GM10266 (cell line): ENCODE measurements around the gene KCNQ1OT1.

Experiments
- DNase-seq: peaks from one replicate; pipeline ENCODE4 v3.0.0; 2012; ENCODE audit errors: extremely low spot score
- TF ChIP-seq, protein P1 (sequence below): IDR thresholded peaks from 2 replicates; pipeline ENCODE4 v1.5.1; 2012; ENCODE audit warnings: mild to moderate bottlenecking, low read depth; ENCODE audit not compliant: control insufficient read depth, insufficient read depth; ENCODE audit errors: missing control alignments

KCNQ1OT1 gene

DNA sequence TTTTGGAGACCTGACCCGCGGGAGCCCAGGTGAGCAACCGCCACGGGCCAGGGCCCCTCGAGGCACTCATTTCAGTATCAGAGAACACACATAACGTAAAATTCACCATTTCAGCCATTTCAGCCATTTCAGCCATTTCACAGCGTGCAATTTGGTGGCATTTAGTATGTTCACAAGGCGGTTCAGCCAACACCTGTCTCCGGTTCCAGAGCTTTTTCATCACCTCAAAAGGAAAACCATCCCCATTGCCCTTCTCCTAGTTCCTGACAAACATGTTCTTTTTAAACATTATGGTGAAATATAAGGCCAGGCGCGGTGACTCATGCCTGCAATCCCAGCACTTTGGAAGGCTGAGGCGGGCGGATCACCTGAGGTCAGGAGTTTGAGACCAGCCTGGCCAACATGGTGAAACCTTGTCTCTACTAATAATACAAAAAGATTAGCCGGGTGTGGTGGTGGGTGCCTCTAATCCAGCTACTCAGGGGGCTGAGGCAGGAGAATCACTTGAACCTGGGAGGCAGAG is 135.7 kb downstream of the KCNQ1OT1 start:
- DNase-seq, result no peak
- TF ChIP-seq, protein P1, sequence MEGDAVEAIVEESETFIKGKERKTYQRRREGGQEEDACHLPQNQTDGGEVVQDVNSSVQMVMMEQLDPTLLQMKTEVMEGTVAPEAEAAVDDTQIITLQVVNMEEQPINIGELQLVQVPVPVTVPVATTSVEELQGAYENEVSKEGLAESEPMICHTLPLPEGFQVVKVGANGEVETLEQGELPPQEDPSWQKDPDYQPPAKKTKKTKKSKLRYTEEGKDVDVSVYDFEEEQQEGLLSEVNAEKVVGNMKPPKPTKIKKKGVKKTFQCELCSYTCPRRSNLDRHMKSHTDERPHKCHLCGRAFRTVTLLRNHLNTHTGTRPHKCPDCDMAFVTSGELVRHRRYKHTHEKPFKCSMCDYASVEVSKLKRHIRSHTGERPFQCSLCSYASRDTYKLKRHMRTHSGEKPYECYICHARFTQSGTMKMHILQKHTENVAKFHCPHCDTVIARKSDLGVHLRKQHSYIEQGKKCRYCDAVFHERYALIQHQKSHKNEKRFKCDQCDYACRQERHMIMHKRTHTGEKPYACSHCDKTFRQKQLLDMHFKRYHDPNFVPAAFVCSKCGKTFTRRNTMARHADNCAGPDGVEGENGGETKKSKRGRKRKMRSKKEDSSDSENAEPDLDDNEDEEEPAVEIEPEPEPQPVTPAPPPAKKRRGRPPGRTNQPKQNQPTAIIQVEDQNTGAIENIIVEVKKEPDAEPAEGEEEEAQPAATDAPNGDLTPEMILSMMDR, result no peak

DNA sequence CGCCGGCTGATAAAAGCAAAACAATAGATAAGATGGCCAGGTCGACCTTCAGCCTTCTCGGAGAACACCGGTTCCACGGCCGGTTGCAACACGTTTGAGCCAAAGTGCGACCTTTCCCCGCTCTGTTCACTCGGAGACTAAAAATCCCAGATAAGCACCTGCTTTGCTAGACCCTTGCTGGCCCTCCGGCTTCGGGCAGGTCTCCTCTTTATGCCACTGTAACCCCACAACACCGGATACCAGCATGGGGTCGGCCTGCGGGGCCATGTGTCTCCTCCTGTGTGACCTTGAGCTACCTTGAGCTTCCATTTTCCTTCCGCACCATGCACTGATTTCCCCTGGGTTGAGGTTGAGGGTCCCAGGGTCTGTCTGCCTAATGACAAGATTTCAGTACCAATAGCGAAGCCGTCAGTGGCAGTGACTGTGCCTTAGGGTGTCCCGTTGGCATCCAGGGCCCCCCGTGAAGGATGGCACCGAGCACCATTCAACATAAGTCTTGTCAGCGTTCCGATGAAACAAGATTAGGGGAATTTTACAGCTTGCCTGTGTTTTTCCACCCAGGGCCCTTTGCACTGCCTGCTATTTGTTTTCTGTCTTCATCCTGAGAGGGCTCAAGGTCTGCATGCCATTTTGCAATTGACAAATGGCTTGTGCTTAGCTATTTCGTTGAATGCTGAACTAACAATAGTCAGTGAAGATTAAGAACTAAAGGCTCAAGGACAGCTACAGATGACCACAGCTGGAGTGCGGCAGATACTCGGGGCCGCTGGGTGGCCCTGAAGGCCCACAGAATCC is 136.4 kb downstream of the KCNQ1OT1 start:
- DNase-seq, result no peak
- TF ChIP-seq, protein P1, result no peak

DNA sequence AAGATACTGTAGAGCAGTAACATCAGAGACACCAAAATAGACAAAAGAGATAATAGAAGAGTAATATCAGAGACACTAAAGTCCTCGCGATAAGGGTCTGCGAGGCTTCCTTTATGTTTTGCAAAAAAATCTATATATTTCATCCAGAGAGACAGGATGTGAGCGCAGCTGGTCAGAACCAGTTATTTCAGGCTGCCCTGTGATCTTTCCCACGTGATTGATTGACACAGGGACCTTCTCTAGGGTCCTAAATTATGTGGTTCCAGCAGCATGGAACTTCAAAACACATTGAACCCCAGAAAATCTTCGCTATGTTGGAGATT is 136.9 kb downstream of the KCNQ1OT1 start:
- DNase-seq, result no peak
- TF ChIP-seq, protein P1, result no peak

DNA sequence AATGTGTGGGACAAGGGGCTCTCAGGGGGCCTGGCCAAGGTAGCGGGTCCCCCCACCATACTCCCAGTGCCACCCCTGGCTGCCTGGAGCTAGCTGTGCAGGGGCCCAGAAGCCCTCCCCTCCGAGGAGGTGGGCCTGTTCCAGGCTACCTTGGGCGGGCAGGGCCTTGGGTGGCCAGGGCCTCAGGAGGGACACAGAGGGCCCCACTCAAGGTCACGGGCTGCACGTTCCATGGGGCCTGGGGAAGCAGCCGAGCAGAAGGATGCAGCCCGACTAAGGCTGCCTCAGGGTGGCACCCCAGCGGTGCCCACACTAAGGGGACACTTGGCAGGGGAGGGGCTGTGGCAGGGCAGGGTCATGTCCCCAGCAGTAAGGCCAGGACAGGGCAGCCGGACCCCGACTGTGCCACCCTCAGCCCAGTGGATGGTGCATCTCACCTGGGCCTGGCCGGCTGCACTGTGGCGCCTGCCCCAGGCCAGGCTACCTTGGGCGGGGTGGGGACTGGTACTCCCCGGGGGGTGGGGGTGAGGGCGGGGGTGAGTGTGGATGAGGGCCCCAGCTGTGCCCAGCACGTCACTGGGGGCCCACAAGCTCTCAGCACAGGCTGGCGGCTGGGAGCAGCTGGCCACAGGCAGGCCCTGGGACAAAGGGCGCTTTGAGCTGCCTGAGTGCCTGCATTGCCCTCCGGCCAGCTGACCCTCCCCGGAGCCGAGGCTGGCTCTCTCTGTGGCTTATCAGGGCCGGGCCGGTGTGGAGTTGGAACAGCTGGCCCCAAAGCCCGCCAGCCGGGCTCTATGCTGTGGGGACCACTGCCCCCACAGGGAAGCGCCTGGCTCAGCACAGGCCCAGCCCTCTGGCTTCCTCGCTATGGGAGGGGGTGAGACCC is 137.9 kb downstream of the KCNQ1OT1 start:
- no peak for DNase-seq
- TF ChIP-seq, protein P1, result no peak

DNA sequence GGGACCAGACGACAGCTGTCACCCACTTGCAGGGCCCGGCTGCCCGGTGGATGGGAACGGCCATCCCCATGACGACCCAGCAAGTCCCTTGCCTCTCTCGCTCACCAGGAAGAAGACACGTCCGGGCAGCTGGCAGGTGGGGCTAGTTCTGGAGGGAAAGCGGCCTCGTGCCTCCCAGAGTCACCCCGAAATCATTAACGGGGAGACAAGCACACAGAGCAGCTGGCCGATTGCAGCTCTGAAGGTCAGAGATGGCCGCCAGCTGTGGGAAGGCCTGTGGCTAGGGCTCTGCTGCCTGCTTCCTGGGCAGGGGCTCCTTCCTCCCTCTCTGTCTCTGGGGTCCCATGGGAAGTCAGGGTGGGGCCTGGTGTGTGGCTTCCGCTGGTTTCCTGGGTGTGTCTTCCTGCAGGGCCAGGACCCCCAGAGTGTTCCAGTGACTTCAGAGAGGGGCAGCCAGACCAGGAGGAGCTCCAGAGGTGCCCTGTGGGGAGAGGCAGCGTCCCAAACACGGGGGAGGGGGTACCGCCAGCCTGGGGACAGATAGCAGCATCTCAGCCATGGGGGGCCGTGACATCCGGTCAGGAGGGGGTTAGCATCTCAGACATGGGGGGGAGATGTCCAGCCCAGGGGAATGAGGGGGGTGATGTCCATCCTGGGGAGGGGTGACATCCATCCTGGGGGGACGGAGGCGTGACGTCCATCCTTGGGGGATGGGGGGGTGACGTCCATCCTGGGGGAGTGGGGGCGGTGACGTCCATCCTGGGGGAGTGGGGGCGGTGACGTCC is 140.1 kb downstream of the KCNQ1OT1 start:
- no peak for DNase-seq
- TF ChIP-seq, protein P1, result no peak

DNA sequence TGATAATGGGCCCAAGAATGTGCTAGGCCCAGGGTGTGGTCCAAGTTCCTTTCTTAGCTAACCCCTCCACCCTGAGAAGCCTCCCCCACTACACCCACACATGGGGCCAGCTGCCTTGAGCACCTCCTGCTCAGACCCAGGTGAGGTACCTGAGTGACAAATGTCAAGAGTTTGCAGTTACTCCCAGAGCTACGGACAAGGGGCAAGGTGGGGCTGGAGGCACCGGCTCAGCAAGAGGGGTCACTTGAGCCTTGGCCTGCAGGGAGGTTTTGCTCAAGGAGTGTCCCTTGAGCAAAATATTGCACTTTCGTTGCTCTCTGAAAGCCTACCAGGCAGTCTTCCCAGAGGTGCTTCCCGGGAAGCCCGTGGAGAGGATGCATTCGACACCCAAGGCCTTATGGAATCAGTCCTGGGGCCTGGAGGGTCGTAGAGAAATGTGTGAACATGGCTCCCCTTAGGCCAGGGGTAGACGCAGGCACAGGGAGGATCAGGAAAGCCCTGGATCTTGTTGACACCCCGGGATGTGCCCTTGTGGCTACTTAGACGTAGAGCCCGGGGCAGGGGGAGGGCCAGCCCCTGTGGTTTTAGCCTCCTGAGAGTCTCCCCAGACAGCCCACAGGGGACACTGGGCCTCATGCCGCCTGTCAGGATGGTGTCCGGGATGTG is 140.8 kb downstream of the KCNQ1OT1 start:
- DNase-seq, result no peak
- TF ChIP-seq, protein P1, result no peak
